H1 (cell line): ENCODE results near the gene MCFD2. TPM values are rescaled to one million over a fixed set of nuclear protein-coding genes. Genes with fewer than 3 reads are reported as not detected.

Experiments
- CTCF ChIA-PET: fragments of 300-600 bp; sonication (Branson Sonifier 250); formaldehyde crosslinking; loops from one replicate; lab custom pipeline; 2021; ENCODE audit not compliant: partially characterized antibody; lab: Charles Lee
- POLR2A ChIA-PET: fragments of 300-600 bp; sonication (Branson Sonifier 250); formaldehyde crosslinking; loops from one replicate; lab custom pipeline; 2021; ENCODE audit warnings: inconsistent platforms; ENCODE audit not compliant: partially characterized antibody; lab: Charles Lee
- DNase-seq, 2 experiments: peaks; one replicate each; pipeline versions ENCODE4 v3.0.0 to v3.0.0-alpha.2; 2010 to 2022; ENCODE audit warnings: low spot score in 2 of 2, low read depth in 1 of 2, mixed read lengths in 1 of 2
- FAIRE-seq: peaks from 2 replicates; lab custom pipeline; 2011; peaks lifted over from hg19 to GRCh38; lab: Jason Lieb, UNC
- H2AFZ ChIP-seq: 2 replicates; pipeline ENCODE4 v1.8.1; 2012; ENCODE audit warnings: low read length, inconsistent platforms
- H2AK5ac ChIP-seq: 2 replicates; pipeline ENCODE4 v1.6.1; 2013; ENCODE audit warnings: low read depth, low read length
- H2BK120ac ChIP-seq: replicated peaks from 2 replicates; pipeline ENCODE3; 2013; ENCODE audit warnings: low read depth, low read length, inconsistent platforms
- H2BK12ac ChIP-seq: 2 replicates; pipeline ENCODE4 v1.6.1; 2013; ENCODE audit warnings: low read depth, low read length
- H2BK15ac ChIP-seq: 2 replicates; pipeline ENCODE4 v1.6.1; 2013; ENCODE audit warnings: low read length
- H2BK20ac ChIP-seq: 2 replicates; pipeline ENCODE4 v1.6.1; 2013; ENCODE audit warnings: low read length
- H2BK5ac ChIP-seq: 2 replicates; pipeline ENCODE4 v1.6.1; 2013; ENCODE audit warnings: low read depth, low read length
- H3K14ac ChIP-seq: 2 replicates; pipeline ENCODE4 v1.6.1; 2013; ENCODE audit warnings: inconsistent platforms; ENCODE audit not compliant: insufficient read length
- H3K18ac ChIP-seq: 2 replicates; pipeline ENCODE4 v1.6.1; 2013; ENCODE audit warnings: low read length; ENCODE audit errors: extremely low read depth
- H3K23ac ChIP-seq: 2 replicates; pipeline ENCODE4 v1.6.1; 2013; ENCODE audit warnings: inconsistent platforms; ENCODE audit not compliant: insufficient read length
- H3K23me2 ChIP-seq: 2 replicates; pipeline ENCODE4 v1.6.1; 2013; ENCODE audit warnings: low read depth, low read length
- H3K27ac ChIP-seq: 2 replicates; pipeline ENCODE4 v1.6.1; 2011; ENCODE audit warnings: low read depth, low read length, inconsistent platforms
- H3K27me3 ChIP-seq, 4 experiments: replicated peaks in 1 of 4; 1 replicate in 1 of 4; 2 replicates in 3 of 4; pipeline versions ENCODE4 v1.6.1 to v1.8.1; 2011 to 2013; ENCODE audit warnings: low read length in 3 of 4, mild to moderate bottlenecking in 3 of 4, inconsistent platforms in 2 of 4, mixed read lengths in 2 of 4, moderate library complexity in 1 of 4; ENCODE audit not compliant: control insufficient read depth in 3 of 4, insufficient read depth in 3 of 4; ENCODE audit errors: extremely low read depth in 1 of 4
- H3K36me3 ChIP-seq, 4 experiments: 2 replicates each; pipeline versions ENCODE4 v1.6.1 to v1.8.1; 2011 to 2013; ENCODE audit warnings: mild to moderate bottlenecking in 4 of 4, low read length in 3 of 4, moderate library complexity in 2 of 4, control low read depth in 1 of 4, inconsistent platforms in 1 of 4; ENCODE audit not compliant: insufficient read depth in 4 of 4, control insufficient read depth in 2 of 4
- H3K4ac ChIP-seq: replicated peaks from 2 replicates; pipeline ENCODE3; 2013; ENCODE audit warnings: low read length, low read depth, mixed read lengths, inconsistent platforms; ENCODE audit not compliant: insufficient read length
- H3K4me1 ChIP-seq, 4 experiments: replicated peaks in 1 of 4; 1 replicate in 1 of 4; 2 replicates in 3 of 4; pipeline versions ENCODE4 v1.6.1 to v1.8.1; 2011 to 2013; ENCODE audit warnings: low read length in 3 of 4, inconsistent platforms in 2 of 4, mixed read lengths in 1 of 4; ENCODE audit not compliant: insufficient read depth in 4 of 4, control insufficient read depth in 3 of 4
- H3K4me2 ChIP-seq, 2 experiments: 2 replicates each; pipeline versions ENCODE4 v1.6.1 to v1.8.1; 2011 to 2013; ENCODE audit warnings: low read depth in 2 of 2, low read length in 2 of 2, control low read depth in 1 of 2, inconsistent platforms in 1 of 2, mild to moderate bottlenecking in 1 of 2; ENCODE audit not compliant: insufficient read depth in 1 of 2
- H3K4me3 ChIP-seq, 4 experiments: fragments of 200-600, 300-600 bp in 1 of 4; sonication (generic), shearing (Covaris generic), sonication (Bioruptor Twin) in 1 of 4; 2 replicates each; pipeline versions ENCODE4 v1.5.1 to v1.8.1; 2011 to 2016; ENCODE audit warnings: low read length in 4 of 4, low read depth in 3 of 4, control low read depth in 2 of 4, inconsistent platforms in 2 of 4, mild to moderate bottlenecking in 2 of 4, mixed read lengths in 1 of 4, moderate library complexity in 1 of 4; ENCODE audit not compliant: insufficient read depth in 2 of 4; ENCODE audit errors: extremely low read depth in 1 of 4
- H3K56ac ChIP-seq: replicated peaks from 2 replicates; pipeline ENCODE3; 2013; ENCODE audit warnings: low read depth, mild to moderate bottlenecking, mixed read lengths, low read length, inconsistent platforms; ENCODE audit not compliant: insufficient read length
- H3K79me1 ChIP-seq: 2 replicates; pipeline ENCODE4 v1.6.1; 2013; ENCODE audit warnings: low read depth, low read length, control low read depth
- H3K79me2 ChIP-seq, 2 experiments: 2 replicates each; pipeline versions ENCODE4 v1.6.1 to v1.8.1; 2012 to 2013; ENCODE audit warnings: low read length in 2 of 2, mild to moderate bottlenecking in 2 of 2, inconsistent platforms in 1 of 2; ENCODE audit not compliant: insufficient read depth in 2 of 2, control insufficient read depth in 1 of 2
- H3K9ac ChIP-seq, 4 experiments: replicated peaks in 1 of 4; 1 replicate in 1 of 4; 2 replicates in 3 of 4; pipeline versions ENCODE4 v1.6.1 to v1.8.1; 2011 to 2013; ENCODE audit warnings: low read depth in 3 of 4, low read length in 3 of 4, control low read depth in 2 of 4, mild to moderate bottlenecking in 2 of 4, moderate library complexity in 2 of 4, inconsistent platforms in 1 of 4; ENCODE audit errors: extremely low read depth in 1 of 4
- H3K9me3 ChIP-seq, 2 experiments: 2 replicates each; pipeline versions ENCODE4 v1.6.1 to v1.8.1; 2012 to 2013; ENCODE audit warnings: mild to moderate bottlenecking in 2 of 2, moderate library complexity in 2 of 2, control low read depth in 1 of 2, inconsistent platforms in 1 of 2, low read depth in 1 of 2, low read length in 1 of 2, mixed read lengths in 1 of 2; ENCODE audit not compliant: insufficient read depth in 2 of 2
- H4K20me1 ChIP-seq, 2 experiments: replicated peaks in 1 of 2; 2 replicates each; pipeline versions ENCODE3 to v1.8.1; 2011 to 2013; ENCODE audit warnings: inconsistent platforms in 2 of 2, low read length in 2 of 2, mild to moderate bottlenecking in 1 of 2; ENCODE audit not compliant: insufficient read depth in 2 of 2, control insufficient read depth in 1 of 2
- H4K5ac ChIP-seq: 2 replicates; pipeline ENCODE4 v1.6.1; 2013; ENCODE audit warnings: low read length, low read depth, mixed read lengths, inconsistent platforms; ENCODE audit not compliant: insufficient read length
- H4K8ac ChIP-seq: 2 replicates; pipeline ENCODE4 v1.8.0; 2013; ENCODE audit warnings: mild to moderate bottlenecking, moderate library complexity, low read length, inconsistent platforms; ENCODE audit not compliant: insufficient read depth; ENCODE audit errors: extremely low read depth
- H4K91ac ChIP-seq: replicated peaks from 2 replicates; pipeline ENCODE3; 2013; ENCODE audit warnings: low read length, mixed read lengths, inconsistent platforms; ENCODE audit not compliant: insufficient read length
- BRCA1 ChIP-seq: IDR thresholded peaks from 2 replicates; pipeline ENCODE4 v1.6.1; 2012; ENCODE audit warnings: low read depth, low read length, improper control_type of control experiment
- CREB1 ChIP-seq: IDR thresholded peaks from 2 replicates; pipeline ENCODE4 v1.6.1; 2012; ENCODE audit warnings: inconsistent platforms
- WGBS, 2 experiments: shearing (Covaris generic) in 1 of 2; methylation state at CpG; one replicate each; pipeline versions ENCODE4 v1.1.6 to v1.1.7; 2013 to 2015; ENCODE audit warnings: low lambda C conversion rate in 2 of 2, mixed read lengths in 2 of 2, inconsistent platforms in 1 of 2, low coverage in 1 of 2, missing lambda C conversion rate in 1 of 2; ENCODE audit not compliant: insufficient replicate concordance in 2 of 2, insufficient coverage in 1 of 2, insufficient read length in 1 of 2; ENCODE audit errors: extremely low coverage in 1 of 2, missing lambda C conversion rate in 1 of 2; 5-methylcytosine and 5-hydroxymethylcytosine counted together
- polyA plus RNA-seq, 7 experiments: library from polyadenylated mRNA; depleted of rRNA in 3 of 7; stranded (reverse) in 5 of 7; unstranded in 2 of 7; fragments of >200 nt in 5 of 7; fragments of 200-250 nt in 2 of 7; gene quantifications; 1 replicate in 5 of 7; 2 replicates in 1 of 7; 4 replicates in 1 of 7; pipeline versions ENCODE4 v1.2.1 to v1.2.3, GENCODE V29; 2011 to 2013; ENCODE audit warnings: missing spikeins in 2 of 7, mixed read lengths in 2 of 7
- total RNA-seq: library from RNA; stranded (reverse); fragmentation: NEBNext Ultra II Directional; extraction: Animal tissue kit (Norgen Biotek cat#: 25700); gene quantifications from 2 replicates; pipeline ENCODE4 v1.2.1, GENCODE V29; 2021
- TF ChIP-seq, protein P1 (sequence below): IDR thresholded peaks from 2 replicates; pipeline ENCODE4 v1.6.1; 2011; ENCODE audit warnings: low read length, improper control_type of control experiment

MCFD2 gene
- total and polyA plus RNA-seq, 2 of the 8 experiments (the other 6 are each of a cell fraction or from before 2014, with no cell fraction given) = 35.2 to 76.2 TPM

DNA sequence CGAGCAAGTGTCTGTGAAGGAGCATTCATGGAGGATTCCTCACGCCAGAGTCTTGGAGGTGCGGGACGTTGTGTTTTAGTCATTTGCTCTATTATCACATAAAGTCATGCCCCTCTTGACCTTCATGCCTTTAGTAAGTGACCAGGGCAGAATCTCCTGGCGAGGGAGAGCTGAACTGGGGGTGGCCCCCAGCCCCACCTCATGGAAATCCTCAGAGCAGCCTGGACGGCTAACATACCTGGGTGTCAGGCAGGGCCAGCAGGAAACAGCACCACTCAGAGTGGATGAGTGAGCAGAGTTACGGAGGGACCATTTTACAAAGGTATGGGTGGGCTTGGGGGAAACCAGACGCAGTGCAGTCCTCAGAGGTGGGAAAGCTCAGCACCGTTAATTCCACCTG, 56.1 kb downstream of the MCFD2 start:
- no peak overlapping the region for H3K4me3 ChIP-seq
- no peaks in the 10 kb centered on the region for H3K79me1 ChIP-seq
- no peak overlapping the region for H3K23ac ChIP-seq
- H3K4ac ChIP-seq = no peak overlapping the region
- H2BK120ac ChIP-seq = no peak overlapping the region
- DNase-seq (no peak), FAIRE-seq (no peak)
- CTCF ChIA-PET = interaction anchor here (0.8 to 2.7 kb wide), 4 partner anchors 10 to 88 kb away, joined by 3 to 7 read pairs (median 4); no protein-coding TSS in a partner anchor
- no peaks in the 10 kb centered on the region for H4K20me1 ChIP-seq
- no peak overlapping the region for H2BK15ac ChIP-seq
- WGBS, 2 experiments = 88% methylated on average over 9 of the region's 9 CpGs; no CpG with 5 or more reads in 1 of the 2 experiments
- TF ChIP-seq, protein P1, sequence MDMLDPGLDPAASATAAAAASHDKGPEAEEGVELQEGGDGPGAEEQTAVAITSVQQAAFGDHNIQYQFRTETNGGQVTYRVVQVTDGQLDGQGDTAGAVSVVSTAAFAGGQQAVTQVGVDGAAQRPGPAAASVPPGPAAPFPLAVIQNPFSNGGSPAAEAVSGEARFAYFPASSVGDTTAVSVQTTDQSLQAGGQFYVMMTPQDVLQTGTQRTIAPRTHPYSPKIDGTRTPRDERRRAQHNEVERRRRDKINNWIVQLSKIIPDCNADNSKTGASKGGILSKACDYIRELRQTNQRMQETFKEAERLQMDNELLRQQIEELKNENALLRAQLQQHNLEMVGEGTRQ = no peak
- no peak for TF ChIP-seq BRCA1
- no peak for TF ChIP-seq CREB1
- POLR2A ChIA-PET = interaction anchor here (0.9 kb wide), 1 partner anchor 35 kb away, joined by 3 read pairs; no protein-coding TSS in a partner anchor
- no peaks in the 10 kb centered on the region for H3K27me3 ChIP-seq
- no peak overlapping the region for H4K5ac ChIP-seq
- no peak overlapping the region for H3K56ac ChIP-seq
- H2BK20ac ChIP-seq = no peak overlapping the region
- H2AK5ac ChIP-seq = no peak overlapping the region
- 0 out of 4 replicates have a peak, but pooled peaks cover 0 to under 1% of the 10 kb centered on the region in 2 experiments for H3K9me3 ChIP-seq
- no peaks in the 10 kb centered on the region for H3K4me1 ChIP-seq
- no peak overlapping the region for H4K91ac ChIP-seq
- H4K8ac ChIP-seq = no peak overlapping the region; the same call in 1 of the 2 replicates
- H3K36me3 ChIP-seq = no peaks in the 10 kb centered on the region
- no peak overlapping the region for H2BK12ac ChIP-seq
- H2BK5ac ChIP-seq = no peak overlapping the region
- H3K9ac ChIP-seq = no peak overlapping the region
- H3K27ac ChIP-seq = no peak overlapping the region
- H3K23me2 ChIP-seq = no peaks in the 10 kb centered on the region
- no peaks in the 10 kb centered on the region for H3K79me2 ChIP-seq
- no peak overlapping the region for H3K14ac ChIP-seq
- no peak overlapping the region for H3K4me2 ChIP-seq
- H3K18ac ChIP-seq = no peak overlapping the region
- no peak overlapping the region for H2AFZ ChIP-seq
